BE2C (cell line): ENCODE measurements around the gene POLR2L.

ENCODE experiments used
- DNase-seq: peaks from one replicate; pipeline ENCODE4 v3.0.0-alpha.2; 2020
- H3K27me3 ChIP-seq: fragments of 250-450 bp; sonication (Bioruptor Pico); 2 replicates; pipeline ENCODE4 v1.5.1; 2020; ENCODE audit warnings: mild to moderate bottlenecking
- H3K36me3 ChIP-seq: fragments of 250-450 bp; sonication (Bioruptor Pico); 2 replicates; pipeline ENCODE4 v1.5.1; 2020; ENCODE audit warnings: mild to moderate bottlenecking
- H3K4me1 ChIP-seq: fragments of 250-450 bp; sonication (Bioruptor Pico); 2 replicates; pipeline ENCODE4 v1.5.1; 2020
- H3K4me3 ChIP-seq: 2 replicates; pipeline ENCODE4 v1.5.1; 2011; ENCODE audit warnings: low read depth, low read length
- H3K9me3 ChIP-seq: fragments of 250-450 bp; sonication (Bioruptor Pico); 2 replicates; pipeline ENCODE4 v1.5.1; 2020
- TF ChIP-seq, protein P1 (sequence below): IDR thresholded peaks from 2 replicates; pipeline ENCODE4 v1.5.1; 2012; ENCODE audit warnings: mild to moderate bottlenecking, low read depth, low read length

The POLR2L gene

DNA sequence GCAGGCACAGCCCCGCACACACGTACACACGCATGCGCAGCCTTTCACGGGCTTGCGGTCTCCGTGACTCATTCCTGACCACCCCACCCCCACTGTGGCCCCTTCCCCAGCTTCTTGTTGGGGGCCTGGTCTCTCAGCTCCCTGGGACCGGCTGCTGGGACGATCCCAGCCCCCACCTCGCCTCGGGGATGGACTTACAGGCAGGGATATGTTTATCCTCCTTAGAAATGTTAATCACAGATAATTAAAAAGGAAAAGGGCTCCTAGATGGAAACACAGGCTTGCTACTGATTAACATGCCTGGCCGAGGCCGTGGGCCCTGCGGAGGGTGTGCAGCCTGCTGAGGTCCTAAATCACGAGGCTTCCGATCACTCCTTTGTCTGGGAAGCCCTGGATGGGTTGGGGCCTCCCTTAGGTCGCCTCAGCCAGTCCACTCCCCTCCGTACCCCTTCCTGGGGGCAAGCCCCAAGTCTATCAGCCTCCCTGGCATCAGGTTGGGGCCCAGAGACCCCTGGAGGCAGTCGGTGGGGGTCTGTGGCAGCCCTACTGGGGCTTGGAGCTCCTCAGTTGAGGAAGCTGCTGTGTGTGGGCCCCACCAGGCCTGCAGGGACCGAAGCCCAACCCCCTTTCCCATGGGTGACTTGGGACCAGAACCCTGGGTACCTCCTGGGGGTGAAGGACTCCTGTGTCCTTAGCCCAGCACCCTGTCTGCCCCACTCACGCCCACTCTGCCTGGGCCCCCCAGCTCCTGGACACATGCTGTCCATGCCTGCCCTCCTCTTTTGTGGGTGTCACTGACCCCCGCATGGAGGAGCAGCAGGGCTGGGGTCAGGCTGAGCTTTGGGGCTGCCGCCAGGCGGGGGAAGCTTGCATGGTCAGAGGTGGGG lies 20.9 kb upstream of the POLR2L start:
- no peak overlapping the region for H3K4me3 ChIP-seq

DNA sequence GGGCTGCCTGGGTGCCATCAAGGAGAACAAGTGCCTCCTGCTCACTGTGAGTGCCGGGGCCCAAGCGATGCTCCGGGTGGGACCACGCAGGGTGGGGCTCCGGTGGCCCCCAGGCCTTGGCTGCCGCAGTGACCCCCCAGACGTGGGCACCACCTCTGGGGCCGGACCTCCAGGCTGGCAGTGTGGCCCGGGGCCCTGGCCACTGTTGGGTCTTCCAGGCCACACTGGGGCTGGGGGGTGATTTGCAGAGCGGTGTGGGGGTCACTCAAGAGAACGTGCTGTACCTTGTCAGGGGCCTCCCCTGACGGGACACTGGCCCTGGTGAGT lies 20.3 kb upstream of the POLR2L start:
- peaks cover 16% of the 10 kb centered on the region for H3K4me1 ChIP-seq
- no peak for DNase-seq
- H3K4me3 ChIP-seq, result no peak overlapping the region
- H3K9me3 ChIP-seq, result no peaks in the 10 kb centered on the region
- no peaks in the 10 kb centered on the region for H3K36me3 ChIP-seq
- no peaks in the 10 kb centered on the region for H3K27me3 ChIP-seq
- TF ChIP-seq, protein P1, sequence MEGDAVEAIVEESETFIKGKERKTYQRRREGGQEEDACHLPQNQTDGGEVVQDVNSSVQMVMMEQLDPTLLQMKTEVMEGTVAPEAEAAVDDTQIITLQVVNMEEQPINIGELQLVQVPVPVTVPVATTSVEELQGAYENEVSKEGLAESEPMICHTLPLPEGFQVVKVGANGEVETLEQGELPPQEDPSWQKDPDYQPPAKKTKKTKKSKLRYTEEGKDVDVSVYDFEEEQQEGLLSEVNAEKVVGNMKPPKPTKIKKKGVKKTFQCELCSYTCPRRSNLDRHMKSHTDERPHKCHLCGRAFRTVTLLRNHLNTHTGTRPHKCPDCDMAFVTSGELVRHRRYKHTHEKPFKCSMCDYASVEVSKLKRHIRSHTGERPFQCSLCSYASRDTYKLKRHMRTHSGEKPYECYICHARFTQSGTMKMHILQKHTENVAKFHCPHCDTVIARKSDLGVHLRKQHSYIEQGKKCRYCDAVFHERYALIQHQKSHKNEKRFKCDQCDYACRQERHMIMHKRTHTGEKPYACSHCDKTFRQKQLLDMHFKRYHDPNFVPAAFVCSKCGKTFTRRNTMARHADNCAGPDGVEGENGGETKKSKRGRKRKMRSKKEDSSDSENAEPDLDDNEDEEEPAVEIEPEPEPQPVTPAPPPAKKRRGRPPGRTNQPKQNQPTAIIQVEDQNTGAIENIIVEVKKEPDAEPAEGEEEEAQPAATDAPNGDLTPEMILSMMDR, result no peak

More for the DNA sequence above, 20.9 kb upstream of the POLR2L start:
- TF ChIP-seq, protein P1, result no peak
- peaks cover 16% of the 10 kb centered on the region for H3K4me1 ChIP-seq
- DNase-seq, result no peak
- H3K27me3 ChIP-seq, result no peaks in the 10 kb centered on the region
- no peaks in the 10 kb centered on the region for H3K9me3 ChIP-seq
- H3K36me3 ChIP-seq, result no peaks in the 10 kb centered on the region

DNA sequence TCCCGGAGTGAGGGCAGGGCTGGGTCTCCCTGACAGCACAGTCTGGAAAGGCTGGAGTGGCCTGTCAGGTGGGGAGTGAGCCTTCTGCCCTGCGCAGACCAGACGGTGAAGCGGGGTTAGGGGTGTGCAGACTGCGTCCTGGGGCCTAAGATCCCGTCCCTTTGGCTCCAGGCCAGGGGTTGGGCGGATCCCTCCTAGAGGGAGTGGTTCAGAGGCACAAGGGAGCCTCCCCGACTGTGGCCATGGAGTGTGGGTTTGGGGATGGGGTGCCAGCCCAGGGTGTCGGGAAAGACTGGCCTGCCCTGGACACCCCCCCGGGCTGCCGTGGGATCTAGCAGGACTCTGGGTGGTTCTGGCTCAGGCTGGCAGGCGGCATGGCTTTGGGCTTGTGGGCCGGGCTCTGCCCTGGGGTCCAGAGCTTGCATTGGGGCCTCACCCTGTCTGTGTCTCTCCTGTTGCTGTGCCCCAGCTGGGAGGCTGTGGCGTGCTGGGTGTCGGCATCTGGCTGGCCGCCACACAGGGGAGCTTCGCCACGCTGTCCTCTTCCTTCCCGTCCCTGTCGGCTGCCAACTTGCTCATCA lies 19.8 kb upstream of the POLR2L start:
- Histone ChIP-seq H3K4me1 (peaks cover 16% of the 10 kb centered on the region), H3K36me3 (no peaks in the 10 kb centered on the region), H3K9me3 (no peaks in the 10 kb centered on the region), H3K4me3 (no peak overlapping the region), H3K27me3 (no peaks in the 10 kb centered on the region)
- TF ChIP-seq, protein P1, result no peak
- peak; percentile 48 for DNase-seq

DNA sequence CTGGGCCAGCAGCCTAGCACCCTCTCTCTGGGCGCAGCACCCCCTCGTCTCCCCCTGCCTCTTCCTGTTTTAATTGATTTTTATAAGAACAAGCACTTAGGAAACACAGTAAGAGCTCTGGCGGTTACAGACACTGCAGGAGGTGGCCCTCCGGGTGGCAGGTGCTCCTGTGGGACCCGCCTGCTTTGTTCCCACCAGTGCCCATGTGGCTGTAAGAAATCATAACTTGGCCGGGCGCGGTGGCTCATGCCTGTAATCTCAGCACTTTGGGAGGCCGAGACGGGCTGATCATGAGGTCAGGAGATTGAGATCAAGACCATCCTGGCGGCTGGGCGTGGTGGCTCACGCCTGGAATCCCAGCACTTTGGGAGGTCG lies 18.8 kb upstream of the POLR2L start:
- no peak for DNase-seq
- Histone ChIP-seq H3K4me1 (peaks cover 24% of the 10 kb centered on the region), H3K4me3 (no peak overlapping the region), H3K27me3 (no peaks in the 10 kb centered on the region), H3K36me3 (no peaks in the 10 kb centered on the region), H3K9me3 (no peaks in the 10 kb centered on the region)
- TF ChIP-seq, protein P1, result no peak

DNA sequence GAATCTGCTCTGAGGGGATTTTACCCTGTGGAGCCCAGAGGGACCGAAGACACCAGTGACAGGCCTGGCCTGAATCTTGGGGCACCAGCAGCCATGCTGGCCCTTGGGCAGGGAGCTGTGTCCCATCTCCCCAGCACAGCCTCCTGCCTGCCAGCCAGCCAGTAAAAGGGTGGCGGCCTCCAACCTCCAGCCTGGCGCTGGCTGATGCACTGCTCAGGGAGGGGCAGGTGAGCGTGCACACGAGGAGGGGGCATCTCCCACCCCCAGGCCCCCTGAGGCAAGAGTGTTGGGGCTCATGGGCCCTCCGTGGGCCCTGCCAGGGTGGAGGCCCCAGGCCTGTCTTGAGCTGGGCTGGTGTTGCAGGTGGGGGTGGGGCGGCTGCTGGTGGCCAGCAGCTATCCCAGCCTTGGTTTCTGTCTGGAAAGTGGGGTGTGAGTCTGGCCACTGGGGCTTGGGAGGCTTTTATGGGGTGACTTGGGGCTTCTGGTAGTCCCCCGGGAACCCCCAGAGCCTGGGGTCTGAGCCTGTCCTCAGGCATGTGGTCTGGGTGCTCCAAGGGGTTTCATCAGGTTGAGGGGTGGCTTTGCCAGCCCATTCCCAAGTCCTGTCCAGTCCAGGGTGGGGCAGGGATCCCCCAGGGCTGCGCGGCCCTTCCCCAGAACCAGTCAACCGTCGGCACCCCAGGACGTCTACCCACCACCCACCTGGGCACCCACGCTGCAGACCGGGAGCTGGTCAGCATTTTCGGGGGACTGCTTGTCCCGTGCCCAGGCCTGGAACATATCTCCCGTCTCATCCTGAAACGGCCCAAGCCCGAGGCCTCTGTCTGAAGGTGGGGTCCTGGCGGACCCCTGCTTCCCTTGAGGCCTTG lies 18.1 kb upstream of the POLR2L start:
- peak overlapping the region; percentile 38; the same call in 1 of the 2 replicates for H3K4me3 ChIP-seq
- DNase-seq, result no peak
- no peaks in the 10 kb centered on the region for H3K36me3 ChIP-seq
- H3K4me1 ChIP-seq, result peaks cover 25% of the 10 kb centered on the region
- H3K27me3 ChIP-seq, result no peaks in the 10 kb centered on the region
- TF ChIP-seq, protein P1, result no peak
- H3K9me3 ChIP-seq, result no peaks in the 10 kb centered on the region
